ENCODE data around the gene CUEDC2.
A peak's percentile ranks its signal among the peaks of the same experiment; 100 is the strongest.

CUEDC2 gene

DNA sequence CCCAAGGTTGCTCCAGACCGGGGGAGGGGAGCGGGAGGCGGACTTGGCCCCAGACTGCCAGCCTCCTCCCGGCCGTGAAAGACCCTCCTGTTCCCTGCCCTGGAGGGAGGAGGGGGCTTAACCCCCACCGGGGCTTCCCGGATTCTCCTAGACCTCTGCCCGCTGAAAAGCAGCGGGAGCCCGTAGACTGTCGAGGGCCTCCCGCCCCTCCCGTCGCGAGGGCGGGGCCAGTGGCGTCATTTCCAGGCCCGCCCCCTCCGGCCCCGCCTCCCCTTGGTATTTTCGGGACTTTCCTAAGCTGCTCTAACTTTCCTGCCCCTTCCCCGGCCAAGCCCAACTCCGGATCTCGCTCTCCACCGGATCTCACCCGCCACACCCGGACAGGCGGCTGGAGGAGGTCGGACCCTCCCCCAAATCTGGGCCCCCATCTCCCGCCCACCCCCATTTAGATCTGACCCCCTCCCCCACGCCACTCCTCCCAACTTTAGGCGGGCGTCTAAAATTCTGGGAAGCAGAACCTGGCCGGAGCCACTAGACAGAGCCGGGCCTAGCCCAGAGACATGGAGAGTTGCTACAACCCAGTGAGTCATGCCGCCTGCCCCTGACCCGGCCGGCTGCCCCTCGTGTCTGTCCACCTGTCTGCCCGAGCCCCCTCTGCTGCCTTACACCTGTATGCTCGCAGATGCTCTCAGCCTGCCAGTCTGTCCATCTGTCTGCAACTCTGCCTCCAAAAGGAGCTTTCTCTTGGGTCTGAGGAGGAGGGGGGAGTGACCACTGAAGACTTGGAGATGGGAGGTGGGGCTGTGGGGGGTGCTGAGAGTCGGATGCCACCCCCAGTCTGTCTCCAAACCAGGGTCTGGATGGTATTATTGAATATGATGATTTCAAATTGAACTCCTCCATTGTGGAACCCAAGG is 36.7 kb downstream of the CUEDC2 start, which contains the start of gene NFKB2:
Gene NFKB2, plus strand, starts transcription at position 306 of the 917 bp plus-strand sequence. Its CDS starts 255 bp downstream, at position 561.
- DNase-seq = peak; percentile 94

- peak; percentile 78 for DNase-seq
Measured at GRCh38 chr10:102394801-102395399, 37.5 kb downstream of the CUEDC2 start.

GRCh38 chr10:102394079-102394800 is 38.1 kb downstream of the CUEDC2 start:
- peak; percentile 97 for DNase-seq

GRCh38 chr10:102393411-102394078 is 38.8 kb downstream of the CUEDC2 start:
- no peak for DNase-seq

GRCh38 chr10:102392306-102392705 is 40.1 kb downstream of the CUEDC2 start:
- no peak for DNase-seq

GRCh38 chr10:102389894-102390293 is 42.5 kb downstream of the CUEDC2 start:
- no peak for DNase-seq

GRCh38 chr10:102384606-102385429 is 47.6 kb downstream of the CUEDC2 start:
- peak; percentile 26 for DNase-seq

DNA sequence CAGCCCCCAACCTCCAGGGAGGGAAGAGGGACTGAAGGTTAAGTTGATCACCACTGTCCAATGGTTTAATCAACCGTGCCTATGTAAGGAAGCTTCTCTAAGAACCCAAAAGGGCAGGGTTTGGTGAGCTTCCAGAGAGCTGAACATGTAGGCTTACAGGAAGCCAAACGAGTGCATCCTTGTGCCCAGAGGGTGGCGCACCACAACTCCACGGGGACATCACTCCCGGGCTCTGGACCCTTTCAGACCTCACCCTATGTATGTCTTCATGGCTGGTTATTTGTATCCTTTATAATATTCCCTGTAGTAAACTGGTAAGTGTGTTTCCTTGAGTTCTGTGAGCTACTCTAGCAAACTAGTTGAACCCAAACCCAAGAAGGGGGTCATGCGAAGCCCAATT is 48.3 kb downstream of the CUEDC2 start:
- peak; percentile 28 for DNase-seq

GRCh38 chr10:102382871-102383270 is 49.5 kb downstream of the CUEDC2 start:
- no peak for DNase-seq

DNA sequence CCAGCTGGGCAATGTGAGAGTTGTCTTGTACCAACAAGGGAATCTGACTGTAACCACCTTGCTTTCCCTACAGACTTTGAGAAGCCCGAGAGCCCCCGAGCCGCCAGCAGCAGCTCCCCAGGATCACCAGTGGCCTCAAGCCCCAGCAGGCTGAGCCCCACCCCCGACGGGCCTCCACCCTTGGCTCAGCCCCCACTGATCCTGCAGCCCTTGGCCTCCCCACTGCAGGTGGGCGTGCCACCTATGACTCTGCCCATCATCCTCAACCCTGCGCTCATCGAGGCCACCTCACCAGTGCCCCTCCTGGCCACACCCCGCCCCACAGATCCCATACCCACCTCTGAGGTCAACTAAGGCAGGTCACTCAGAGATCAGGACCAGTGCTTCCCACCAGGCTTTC is 50.4 kb downstream of the CUEDC2 start:
- DNase-seq = no peak

DNA sequence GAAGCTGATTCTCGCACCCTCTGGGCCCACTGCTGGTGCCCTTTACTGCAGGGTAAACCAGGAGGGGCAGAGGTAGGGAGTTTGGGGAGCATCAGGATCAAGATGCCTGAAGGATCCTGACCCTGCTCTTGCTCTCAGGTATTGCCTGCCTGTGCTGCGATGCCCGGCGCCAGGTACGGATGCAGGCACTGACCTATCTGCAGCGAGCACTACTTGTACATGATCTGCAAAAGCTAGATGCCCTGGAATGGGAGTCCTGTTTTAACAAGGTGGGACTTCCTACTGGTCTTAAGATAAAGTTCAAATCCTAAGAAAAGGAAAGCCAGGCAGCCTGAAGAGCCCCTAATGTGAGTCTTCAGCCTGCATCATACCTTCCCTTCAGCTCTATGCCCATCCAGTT is 53.0 kb downstream of the CUEDC2 start:
- DNase-seq = no peak

DNA sequence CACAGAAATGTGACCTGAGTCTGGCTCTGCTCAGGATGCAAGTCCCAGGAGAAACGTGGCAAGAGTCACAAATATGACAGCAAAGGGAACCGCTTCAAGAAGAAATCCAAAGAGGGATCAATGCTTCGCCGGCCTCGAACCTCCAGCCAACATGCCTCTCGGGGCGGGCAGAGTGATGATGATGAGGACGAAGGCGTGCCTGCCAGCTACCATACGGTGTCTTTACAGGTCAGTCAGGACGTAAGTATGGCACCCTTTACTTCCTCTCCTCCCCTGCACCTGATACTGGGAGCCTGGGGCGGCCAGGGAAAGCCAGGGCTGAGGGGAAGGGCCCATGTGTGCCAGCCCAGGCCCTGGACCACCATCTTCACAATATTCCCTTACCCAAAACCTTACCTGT is 55.5 kb downstream of the CUEDC2 start:
- DNase-seq = no peak

DNA sequence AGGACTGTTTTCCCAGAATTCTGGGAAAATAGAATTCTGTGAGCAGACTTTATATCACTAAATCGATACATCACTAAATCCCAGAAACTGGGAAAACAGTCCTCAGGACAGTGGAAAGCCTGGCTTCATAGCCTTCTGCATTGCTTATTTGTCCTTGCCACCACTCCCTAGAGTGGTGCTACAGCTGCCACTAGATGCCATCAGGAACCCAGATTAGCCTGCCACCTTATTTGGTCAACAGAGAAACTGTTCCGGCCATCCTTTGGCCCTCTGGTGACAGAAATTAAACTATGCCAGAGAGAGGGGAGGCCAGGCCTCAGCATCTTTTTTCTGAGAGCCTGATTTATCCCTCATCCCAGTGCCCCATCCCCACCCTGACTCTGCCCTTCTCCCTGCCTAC is 56.5 kb downstream of the CUEDC2 start:
- no peak for DNase-seq

DNA sequence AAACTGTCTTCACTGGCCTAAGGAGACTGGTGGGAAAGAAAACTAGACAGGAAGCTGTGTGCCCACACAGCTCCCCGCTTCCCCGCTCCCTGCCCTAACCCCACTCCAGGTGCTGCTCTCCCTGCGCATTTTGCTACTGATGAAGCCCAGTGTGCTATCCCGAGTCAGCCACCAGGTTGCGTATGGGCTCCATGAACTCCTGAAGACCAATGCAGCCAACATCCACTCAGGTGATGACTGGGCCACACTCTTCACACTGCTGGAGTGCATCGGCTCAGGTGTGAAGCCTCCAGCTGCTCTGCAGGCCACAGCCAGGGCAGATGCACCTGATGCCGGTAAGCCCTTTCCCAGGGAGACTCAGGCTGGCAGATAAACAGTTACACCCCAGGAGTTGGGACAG is 57.1 kb downstream of the CUEDC2 start:
- no peak for DNase-seq
